ENCODE data around the gene SEPHS2.
A peak's percentile ranks its signal among the peaks of the same experiment; 100 is the strongest.

GRCh38 chr16:30445408-30446202 is at the start of gene SEPHS2:
- TF ChIP-seq L3MBTL2 (conservative IDR thresholded peaks at IDR 0.05) = peak; percentile 99
- no peak for TF ChIP-seq ARNT (IDR thresholded peaks at IDR 0.05)
- no peak for TF ChIP-seq SUZ12 (IDR thresholded peaks at IDR 0.05)
- TF ChIP-seq PKNOX1 (IDR thresholded peaks at IDR 0.05) = peak; percentile 100
- TF ChIP-seq HDGF (IDR thresholded peaks at IDR 0.05; ENCODE audit: borderline replicate concordance) = no peak
- no peak for TF ChIP-seq NFRKB (IDR thresholded peaks at IDR 0.05)
- TF ChIP-seq TARDBP (IDR thresholded peaks at IDR 0.05) = no peak
- TF ChIP-seq FOXA1 (IDR thresholded peaks at IDR 0.05) = no peak
- TF ChIP-seq SP1 (IDR thresholded peaks at IDR 0.05) = no peak
